HepG2 (cell line): Measurements from ENCODE around the gene MREG. TPM values are rescaled to one million over a fixed set of nuclear protein-coding genes. Genes with fewer than 3 reads are reported as not detected.

Source experiments
- POLR2G ChIP-seq: fragments of 200-400 bp; formaldehyde crosslinking; IDR thresholded peaks from 2 replicates; pipeline ENCODE4 v1.6.1; 2018; ENCODE audit warnings: mild to moderate bottlenecking, low read depth, low read length, moderate library complexity
- RAD21 ChIP-seq: fragments of 450-650 bp; formaldehyde crosslinking; IDR thresholded peaks from 2 replicates; pipeline ENCODE4 v1.5.0; 2020; ENCODE audit warnings: mild to moderate bottlenecking
- SAP130 ChIP-seq: IDR thresholded peaks from 2 replicates; pipeline ENCODE4 v1.6.1; 2016; ENCODE audit warnings: low read depth
- ZFP36L1 ChIP-seq: sonication (generic); formaldehyde crosslinking; IDR thresholded peaks from 2 replicates; pipeline ENCODE4 v1.8.0; 2022; ENCODE audit warnings: mild to moderate bottlenecking, missing genetic modification reagents, moderate library complexity
- ZIK1 ChIP-seq: sonication (generic); formaldehyde crosslinking; IDR thresholded peaks from 2 replicates; pipeline ENCODE4 v1.5.0; 2020; ENCODE audit warnings: mild to moderate bottlenecking, low read depth, missing genetic modification reagents, borderline replicate concordance
- ZNF337 ChIP-seq: sonication (generic); formaldehyde crosslinking; IDR thresholded peaks from 2 replicates; pipeline ENCODE4 v1.5.1; 2020; ENCODE audit warnings: missing genetic modification reagents, low read depth, mild to moderate bottlenecking, borderline replicate concordance
- ZNF407 ChIP-seq: sonication (generic); formaldehyde crosslinking; IDR thresholded peaks from one replicate; pipeline ENCODE4 v1.5.1; 2020; ENCODE audit warnings: mild to moderate bottlenecking, missing genetic modification reagents; ENCODE audit errors: not compliant biosample characterization
- ZNF749 ChIP-seq: sonication (generic); formaldehyde crosslinking; IDR thresholded peaks from 2 replicates; pipeline ENCODE4 v1.8.0; 2022; ENCODE audit warnings: mild to moderate bottlenecking, missing genetic modification reagents, moderate library complexity, borderline replicate concordance
- ZNF780A ChIP-seq: sonication (generic); formaldehyde crosslinking; IDR thresholded peaks from 2 replicates; pipeline ENCODE4 v1.8.0; 2022; ENCODE audit warnings: mild to moderate bottlenecking, missing genetic modification reagents, moderate library complexity
- polyA plus RNA-seq, 8 experiments: library from polyadenylated mRNA; depleted of rRNA in 3 of 8; stranded (reverse) in 7 of 8; unstranded in 1 of 8; fragments of >200 nt; fragmentation: Illumina TruSeq in 4 of 8; extraction: Trizol in 4 of 8; gene quantifications; 2 replicates each; pipeline versions ENCODE4 v1.2.1 to v1.2.3, GENCODE V29; 2011 to 2016; ENCODE audit warnings: low read depth in 4 of 8, missing spikeins in 1 of 8, mixed read lengths in 1 of 8; ENCODE audit not compliant: insufficient read depth in 1 of 8
- total RNA-seq, 5 experiments: library from RNA; depleted of rRNA; stranded (reverse); fragments of >200 nt; fragmentation: Illumina TruSeq; extraction: Trizol; gene quantifications; 2 replicates each; pipeline ENCODE4 v1.2.3, GENCODE V29; 2016; ENCODE audit warnings: low read depth in 1 of 5
- TF ChIP-seq, protein P1 (sequence below): sonication (generic); formaldehyde crosslinking; IDR thresholded peaks from 2 replicates; pipeline ENCODE4 v1.4.0; 2020; ENCODE audit warnings: missing genetic modification reagents
- TF ChIP-seq, protein P2 (sequence below): IDR thresholded peaks from 2 replicates; pipeline ENCODE4 v1.6.1; 2016; ENCODE audit warnings: missing compliant biosample characterization, missing genetic modification reagents, borderline replicate concordance
- TF ChIP-seq, protein P3 (sequence below): sonication (generic); formaldehyde crosslinking; IDR thresholded peaks from 2 replicates; pipeline ENCODE4 v1.4.0; 2020; ENCODE audit warnings: missing genetic modification reagents, borderline replicate concordance

Gene MREG
- total and polyA plus RNA-seq, 2 of the 13 experiments (the other 11 are each of a cell fraction or from before 2014, with no cell fraction given): 7.5 to 23.3 TPM

- TF ChIP-seq, protein P1, sequence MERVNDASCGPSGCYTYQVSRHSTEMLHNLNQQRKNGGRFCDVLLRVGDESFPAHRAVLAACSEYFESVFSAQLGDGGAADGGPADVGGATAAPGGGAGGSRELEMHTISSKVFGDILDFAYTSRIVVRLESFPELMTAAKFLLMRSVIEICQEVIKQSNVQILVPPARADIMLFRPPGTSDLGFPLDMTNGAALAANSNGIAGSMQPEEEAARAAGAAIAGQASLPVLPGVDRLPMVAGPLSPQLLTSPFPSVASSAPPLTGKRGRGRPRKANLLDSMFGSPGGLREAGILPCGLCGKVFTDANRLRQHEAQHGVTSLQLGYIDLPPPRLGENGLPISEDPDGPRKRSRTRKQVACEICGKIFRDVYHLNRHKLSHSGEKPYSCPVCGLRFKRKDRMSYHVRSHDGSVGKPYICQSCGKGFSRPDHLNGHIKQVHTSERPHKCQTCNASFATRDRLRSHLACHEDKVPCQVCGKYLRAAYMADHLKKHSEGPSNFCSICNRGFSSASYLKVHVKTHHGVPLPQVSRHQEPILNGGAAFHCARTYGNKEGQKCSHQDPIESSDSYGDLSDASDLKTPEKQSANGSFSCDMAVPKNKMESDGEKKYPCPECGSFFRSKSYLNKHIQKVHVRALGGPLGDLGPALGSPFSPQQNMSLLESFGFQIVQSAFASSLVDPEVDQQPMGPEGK (CRISPR knock-in tag): peak; percentile 41; the same call in 1 of the 2 replicates
- TF ChIP-seq ZFP36L1 (CRISPR knock-in tag): no peak
- TF ChIP-seq, protein P2, sequence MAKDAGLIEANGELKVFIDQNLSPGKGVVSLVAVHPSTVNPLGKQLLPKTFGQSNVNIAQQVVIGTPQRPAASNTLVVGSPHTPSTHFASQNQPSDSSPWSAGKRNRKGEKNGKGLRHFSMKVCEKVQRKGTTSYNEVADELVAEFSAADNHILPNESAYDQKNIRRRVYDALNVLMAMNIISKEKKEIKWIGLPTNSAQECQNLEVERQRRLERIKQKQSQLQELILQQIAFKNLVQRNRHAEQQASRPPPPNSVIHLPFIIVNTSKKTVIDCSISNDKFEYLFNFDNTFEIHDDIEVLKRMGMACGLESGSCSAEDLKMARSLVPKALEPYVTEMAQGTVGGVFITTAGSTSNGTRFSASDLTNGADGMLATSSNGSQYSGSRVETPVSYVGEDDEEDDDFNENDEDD (CRISPR knock-in tag): no peak
- 0 out of 2 replicates have a peak, but pooled peaks have one; percentile 13 for TF ChIP-seq SAP130
- TF ChIP-seq ZNF407 (CRISPR knock-in tag): no peak
- TF ChIP-seq ZIK1 (CRISPR knock-in tag): no peak
- TF ChIP-seq ZNF749 (CRISPR knock-in tag): no peak
- TF ChIP-seq, protein P3, sequence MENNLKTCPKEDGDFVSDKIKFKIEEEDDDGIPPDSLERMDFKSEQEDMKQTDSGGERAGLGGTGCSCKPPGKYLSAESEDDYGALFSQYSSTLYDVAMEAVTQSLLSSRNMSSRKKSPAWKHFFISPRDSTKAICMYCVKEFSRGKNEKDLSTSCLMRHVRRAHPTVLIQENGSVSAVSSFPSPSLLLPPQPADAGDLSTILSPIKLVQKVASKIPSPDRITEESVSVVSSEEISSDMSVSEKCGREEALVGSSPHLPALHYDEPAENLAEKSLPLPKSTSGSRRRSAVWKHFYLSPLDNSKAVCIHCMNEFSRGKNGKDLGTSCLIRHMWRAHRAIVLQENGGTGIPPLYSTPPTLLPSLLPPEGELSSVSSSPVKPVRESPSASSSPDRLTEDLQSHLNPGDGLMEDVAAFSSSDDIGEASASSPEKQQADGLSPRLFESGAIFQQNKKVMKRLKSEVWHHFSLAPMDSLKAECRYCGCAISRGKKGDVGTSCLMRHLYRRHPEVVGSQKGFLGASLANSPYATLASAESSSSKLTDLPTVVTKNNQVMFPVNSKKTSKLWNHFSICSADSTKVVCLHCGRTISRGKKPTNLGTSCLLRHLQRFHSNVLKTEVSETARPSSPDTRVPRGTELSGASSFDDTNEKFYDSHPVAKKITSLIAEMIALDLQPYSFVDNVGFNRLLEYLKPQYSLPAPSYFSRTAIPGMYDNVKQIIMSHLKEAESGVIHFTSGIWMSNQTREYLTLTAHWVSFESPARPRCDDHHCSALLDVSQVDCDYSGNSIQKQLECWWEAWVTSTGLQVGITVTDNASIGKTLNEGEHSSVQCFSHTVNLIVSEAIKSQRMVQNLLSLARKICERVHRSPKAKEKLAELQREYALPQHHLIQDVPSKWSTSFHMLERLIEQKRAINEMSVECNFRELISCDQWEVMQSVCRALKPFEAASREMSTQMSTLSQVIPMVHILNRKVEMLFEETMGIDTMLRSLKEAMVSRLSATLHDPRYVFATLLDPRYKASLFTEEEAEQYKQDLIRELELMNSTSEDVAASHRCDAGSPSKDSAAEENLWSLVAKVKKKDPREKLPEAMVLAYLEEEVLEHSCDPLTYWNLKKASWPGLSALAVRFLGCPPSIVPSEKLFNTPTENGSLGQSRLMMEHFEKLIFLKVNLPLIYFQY (CRISPR knock-in tag): no peak
- TF ChIP-seq RAD21 (CRISPR knock-in tag): peak; percentile 96
- TF ChIP-seq ZNF780A (CRISPR knock-in tag): no peak
- no peak for TF ChIP-seq ZNF337
- no peak for TF ChIP-seq POLR2G
These were observed 92.9 kb downstream of the MREG start (continued) for GRCh38 chr2:215920244-215921100.
